Testis (tissue), 2 donors: ENCODE data around the gene TRMT61A.

Experiments
- POLR2A ChIP-seq: fragments of 450-650 bp; IDR thresholded peaks from one replicate; pipeline ENCODE4 v1.6.1; 2017; ENCODE audit warnings: antibody characterized with exemption, mild to moderate bottlenecking, moderate library complexity
- TF ChIP-seq, protein P1 (sequence below), 3 experiments: fragments of 450-650 bp in 2 of 3; fragments of 200-600 bp in 1 of 3; sonication (generic) in 1 of 3; IDR thresholded peaks; one replicate each; pipeline ENCODE4 v1.5.1; 2016 to 2019; ENCODE audit warnings: antibody characterized with exemption in 3 of 3, mild to moderate bottlenecking in 2 of 3, moderate library complexity in 1 of 3

- TF ChIP-seq, protein P1, sequence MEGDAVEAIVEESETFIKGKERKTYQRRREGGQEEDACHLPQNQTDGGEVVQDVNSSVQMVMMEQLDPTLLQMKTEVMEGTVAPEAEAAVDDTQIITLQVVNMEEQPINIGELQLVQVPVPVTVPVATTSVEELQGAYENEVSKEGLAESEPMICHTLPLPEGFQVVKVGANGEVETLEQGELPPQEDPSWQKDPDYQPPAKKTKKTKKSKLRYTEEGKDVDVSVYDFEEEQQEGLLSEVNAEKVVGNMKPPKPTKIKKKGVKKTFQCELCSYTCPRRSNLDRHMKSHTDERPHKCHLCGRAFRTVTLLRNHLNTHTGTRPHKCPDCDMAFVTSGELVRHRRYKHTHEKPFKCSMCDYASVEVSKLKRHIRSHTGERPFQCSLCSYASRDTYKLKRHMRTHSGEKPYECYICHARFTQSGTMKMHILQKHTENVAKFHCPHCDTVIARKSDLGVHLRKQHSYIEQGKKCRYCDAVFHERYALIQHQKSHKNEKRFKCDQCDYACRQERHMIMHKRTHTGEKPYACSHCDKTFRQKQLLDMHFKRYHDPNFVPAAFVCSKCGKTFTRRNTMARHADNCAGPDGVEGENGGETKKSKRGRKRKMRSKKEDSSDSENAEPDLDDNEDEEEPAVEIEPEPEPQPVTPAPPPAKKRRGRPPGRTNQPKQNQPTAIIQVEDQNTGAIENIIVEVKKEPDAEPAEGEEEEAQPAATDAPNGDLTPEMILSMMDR (IDR thresholded peaks at IDR 0.05) = no peak
- TF ChIP-seq POLR2A = no peak
These were observed 20.3 kb upstream of the TRMT61A start for GRCh38 chr14:103508521-103509329.
